ENCODE data around the gene PITPNM1.

DNA sequence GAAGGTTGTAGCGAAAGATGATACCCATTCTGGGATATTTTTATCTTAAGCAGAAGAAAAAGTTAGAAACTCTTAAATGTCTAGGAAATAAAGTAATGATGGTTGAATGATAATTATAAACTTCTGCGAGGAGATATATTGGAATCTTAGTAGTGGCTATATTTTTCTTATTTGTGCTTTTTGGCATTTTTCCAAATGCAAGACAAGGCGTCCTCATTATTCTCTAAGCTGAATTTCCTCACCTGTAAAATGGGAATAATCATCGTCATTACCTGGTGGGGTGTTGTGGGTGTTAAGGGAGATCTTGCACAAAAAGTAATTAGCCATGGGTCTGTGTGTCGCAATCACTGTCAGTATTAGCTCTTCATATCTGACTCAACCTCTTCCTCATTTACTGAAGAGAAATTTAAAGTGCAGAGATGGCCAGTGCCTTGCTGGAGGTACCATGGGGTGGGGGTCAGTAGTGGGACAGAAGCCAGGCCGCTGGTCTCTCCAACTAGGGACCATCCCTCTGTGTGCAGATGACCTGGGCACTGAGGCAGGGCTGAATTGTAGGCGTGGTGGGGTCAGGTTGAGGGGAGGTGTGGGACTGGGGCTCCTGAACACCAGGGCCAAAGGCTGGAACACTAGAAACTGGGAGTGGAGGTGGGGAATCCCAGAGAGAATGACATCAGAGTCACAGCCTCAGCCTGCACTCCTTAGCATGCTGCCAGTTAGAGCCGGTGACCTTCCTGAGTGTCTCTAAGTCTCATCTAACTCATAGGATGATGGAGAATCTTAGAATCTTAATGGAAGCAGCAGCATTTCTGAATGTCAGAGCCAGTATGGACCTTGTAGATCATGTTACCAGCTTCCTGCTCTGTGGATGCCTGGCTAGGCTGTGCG lies 4.1 kb downstream of the PITPNM1 start:
- TF ChIP-seq, protein P1, sequence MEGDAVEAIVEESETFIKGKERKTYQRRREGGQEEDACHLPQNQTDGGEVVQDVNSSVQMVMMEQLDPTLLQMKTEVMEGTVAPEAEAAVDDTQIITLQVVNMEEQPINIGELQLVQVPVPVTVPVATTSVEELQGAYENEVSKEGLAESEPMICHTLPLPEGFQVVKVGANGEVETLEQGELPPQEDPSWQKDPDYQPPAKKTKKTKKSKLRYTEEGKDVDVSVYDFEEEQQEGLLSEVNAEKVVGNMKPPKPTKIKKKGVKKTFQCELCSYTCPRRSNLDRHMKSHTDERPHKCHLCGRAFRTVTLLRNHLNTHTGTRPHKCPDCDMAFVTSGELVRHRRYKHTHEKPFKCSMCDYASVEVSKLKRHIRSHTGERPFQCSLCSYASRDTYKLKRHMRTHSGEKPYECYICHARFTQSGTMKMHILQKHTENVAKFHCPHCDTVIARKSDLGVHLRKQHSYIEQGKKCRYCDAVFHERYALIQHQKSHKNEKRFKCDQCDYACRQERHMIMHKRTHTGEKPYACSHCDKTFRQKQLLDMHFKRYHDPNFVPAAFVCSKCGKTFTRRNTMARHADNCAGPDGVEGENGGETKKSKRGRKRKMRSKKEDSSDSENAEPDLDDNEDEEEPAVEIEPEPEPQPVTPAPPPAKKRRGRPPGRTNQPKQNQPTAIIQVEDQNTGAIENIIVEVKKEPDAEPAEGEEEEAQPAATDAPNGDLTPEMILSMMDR (conservative IDR thresholded peaks at IDR 0.05): no peak
- no peak for TF ChIP-seq ZFX (IDR thresholded peaks at IDR 0.05)
